NCI-H510A treated with DMSO at 0.1 percent for 48 hours (cell line): ENCODE data around the gene ZNF787.
A peak's percentile ranks its signal among the peaks of the same experiment; 100 is the strongest.
"Not testable (repeated sequence)": the region's sequence is repeated elsewhere in the genome, so short reads cannot be mapped to it uniquely, and the experiment has no call there.

Experiments
- DNase-seq: peaks from one replicate; lab custom pipeline; 2025; lab: John Stamatoyannopoulos, UW

The ZNF787 gene

DNA sequence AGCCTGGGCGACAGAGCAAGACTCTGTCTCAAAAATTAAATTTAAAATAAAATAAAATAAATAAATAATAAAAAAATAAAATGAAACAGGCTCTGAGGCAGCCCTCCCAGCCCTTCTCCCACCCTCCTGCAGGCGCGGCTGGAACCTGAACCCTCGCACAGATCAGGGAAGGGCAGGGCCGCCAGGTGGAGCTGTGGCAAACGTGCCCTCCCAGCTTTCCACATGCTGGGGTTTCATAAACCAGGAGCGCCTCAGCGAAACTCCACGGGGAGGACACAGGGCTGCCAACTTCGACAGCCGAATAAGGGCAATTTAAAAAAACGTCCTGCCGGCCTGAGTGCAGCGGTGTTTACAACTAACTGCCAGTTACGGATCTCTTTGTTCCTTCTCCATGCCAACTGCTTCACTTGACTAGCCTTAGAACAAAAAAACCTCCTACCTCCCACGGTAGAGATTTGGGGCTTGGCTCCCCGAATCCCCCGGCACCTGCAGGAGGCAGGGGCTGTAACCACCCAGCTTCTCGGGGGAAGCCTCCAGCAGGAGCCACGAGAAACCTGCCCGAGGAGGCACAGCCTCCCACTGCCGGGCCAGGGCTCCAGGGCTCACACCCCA lies 15.9 kb downstream of the ZNF787 start:
- DNase-seq = no peak

DNA sequence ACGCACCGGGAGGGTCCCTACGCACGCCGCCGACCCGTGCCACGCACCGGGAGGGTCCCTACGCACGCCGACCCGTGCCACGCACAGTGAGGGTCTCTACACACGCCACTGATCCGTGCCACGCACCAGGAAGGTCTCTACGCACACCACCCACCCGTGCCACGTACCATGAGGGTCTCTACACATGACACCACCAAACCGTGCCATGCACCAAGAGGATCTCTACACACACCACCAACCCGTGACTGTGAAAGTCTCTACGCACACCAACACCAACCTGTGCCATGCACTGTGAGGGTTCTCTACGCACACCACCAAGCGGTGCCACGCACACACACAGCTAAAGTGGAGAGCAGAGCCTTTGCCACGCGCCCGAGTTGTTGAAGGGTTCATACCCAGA lies 16.7 kb downstream of the ZNF787 start:
- no peak for DNase-seq

DNA sequence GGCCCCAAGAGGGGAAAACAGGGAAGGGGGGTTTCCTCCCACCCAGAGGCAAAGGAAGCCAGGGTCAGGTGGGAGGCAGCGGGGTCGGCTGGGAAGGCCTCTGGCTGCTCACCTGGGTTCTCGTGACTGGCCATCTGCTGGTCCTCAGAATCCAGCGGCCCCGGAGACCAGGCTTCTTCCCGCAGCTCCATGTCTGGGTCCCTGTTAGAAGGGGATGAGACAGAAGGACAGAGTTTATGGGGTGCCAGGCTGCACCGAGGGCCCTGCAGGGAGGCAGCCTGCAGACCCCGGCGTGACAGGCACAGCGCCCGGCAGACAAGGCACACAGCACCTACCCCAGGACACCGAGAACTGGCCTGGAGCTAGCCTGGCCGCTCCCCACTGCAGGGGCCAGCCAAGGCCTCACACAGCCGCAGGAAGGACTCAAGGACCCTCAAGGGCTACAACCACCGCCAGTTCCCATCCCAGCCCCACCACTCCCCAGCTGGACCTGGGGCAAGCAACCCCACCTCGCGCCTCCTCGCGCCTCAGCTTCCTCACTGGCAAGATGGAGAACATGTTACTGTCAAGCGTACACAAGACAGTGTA lies 18.0 kb downstream of the ZNF787 start:
- no peak for DNase-seq

DNA sequence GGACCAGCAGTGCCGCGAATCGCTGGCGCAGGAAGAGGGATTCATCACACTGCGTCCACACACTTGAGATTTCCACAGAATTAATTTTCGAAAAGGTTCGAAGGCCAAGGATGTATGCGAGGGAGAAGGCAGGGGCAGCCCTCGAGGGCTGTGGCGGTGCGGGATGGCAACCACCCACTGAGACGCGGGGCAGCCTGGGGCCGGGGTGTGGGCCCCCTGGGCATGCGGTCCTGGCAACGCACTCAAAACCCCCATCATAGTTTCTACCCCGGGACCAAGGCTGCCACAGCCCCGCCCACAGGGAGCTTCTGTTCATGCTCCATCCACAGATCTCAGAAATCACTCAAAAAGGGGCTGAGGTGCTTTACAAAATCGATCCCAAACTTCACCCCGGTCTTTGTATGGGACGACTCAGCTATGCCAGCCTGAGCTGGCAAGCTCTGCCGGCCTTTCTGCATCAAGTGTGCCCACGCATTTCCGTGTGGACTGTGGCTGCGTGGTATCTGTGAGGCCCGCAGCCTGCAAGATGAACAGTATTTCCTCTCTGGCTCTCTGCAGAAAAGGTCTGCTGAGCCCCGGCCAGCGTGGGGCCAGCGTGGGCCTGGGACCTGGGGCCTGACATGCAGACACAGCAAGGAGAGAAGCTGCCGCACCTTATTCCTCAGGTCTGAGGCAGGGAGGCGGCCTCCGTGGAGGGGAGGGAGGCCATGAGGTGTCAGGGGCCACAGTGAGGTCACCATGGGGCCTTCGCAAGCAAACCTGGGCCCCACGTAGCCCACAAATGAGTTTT lies 19.2 kb downstream of the ZNF787 start:
- no peak for DNase-seq

DNA sequence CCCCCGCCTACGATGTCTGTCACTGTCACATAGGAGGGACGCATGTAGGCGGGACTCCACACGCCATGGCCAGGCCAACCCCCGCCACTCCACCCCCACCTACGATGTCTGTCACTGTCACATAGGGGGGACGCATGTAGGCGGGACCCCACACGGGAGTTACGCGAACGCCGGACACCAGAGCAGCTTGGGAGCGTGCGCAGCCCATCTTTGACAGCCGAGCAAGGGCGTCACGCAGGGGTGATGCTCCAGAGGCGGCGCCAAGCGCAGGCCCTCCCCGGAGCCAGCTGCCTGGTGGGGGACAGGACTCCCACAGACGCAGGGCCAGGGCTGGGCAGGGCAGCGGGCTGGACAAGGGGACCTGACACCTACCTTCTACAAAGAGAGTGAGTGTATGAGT lies 20.0 kb downstream of the ZNF787 start:
- no peak for DNase-seq

DNA sequence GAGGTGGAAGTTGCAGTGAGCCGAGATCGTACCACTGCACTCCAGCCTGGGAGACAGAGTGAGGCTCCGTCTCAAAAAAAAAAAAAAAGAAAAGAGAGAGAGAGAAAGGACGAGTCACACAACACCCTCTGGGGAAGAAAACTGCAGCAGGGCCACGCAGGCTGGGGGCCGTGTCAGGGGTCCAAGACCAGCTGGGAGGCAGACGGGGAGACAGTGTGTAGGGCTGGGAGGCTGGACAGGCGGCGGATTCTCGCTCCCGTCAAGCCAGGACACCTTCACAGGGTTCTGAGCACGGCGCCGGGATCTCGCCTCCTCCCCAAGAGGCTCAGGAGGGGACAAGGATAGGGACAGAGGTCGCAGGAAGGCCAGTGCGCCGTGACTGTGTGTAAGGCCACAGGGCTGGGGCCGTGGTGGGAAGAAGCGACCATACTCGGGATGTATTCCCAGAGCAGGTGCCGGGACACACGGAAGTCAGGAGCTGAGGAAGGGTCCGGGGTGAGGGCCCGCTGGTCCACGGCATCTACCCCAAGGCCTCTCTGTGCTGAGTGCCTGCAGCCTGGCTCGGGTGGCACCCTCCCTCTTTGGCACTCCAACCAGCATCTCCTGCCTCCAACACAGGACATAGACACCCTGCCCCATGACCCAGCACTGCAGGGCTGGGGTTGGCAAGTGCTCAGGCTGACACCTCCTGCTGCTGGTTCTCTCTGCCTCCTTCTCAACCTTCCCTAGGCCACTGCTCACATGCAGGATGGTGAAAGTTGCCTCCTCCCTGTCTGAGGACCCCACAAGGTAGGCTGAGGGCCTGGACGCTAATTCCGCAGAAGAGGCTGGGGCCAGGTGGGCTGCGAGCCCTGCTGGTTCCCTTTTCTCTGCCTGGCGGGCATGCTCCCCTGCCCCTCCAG lies 21.2 kb downstream of the ZNF787 start:
- DNase-seq = no peak

DNA sequence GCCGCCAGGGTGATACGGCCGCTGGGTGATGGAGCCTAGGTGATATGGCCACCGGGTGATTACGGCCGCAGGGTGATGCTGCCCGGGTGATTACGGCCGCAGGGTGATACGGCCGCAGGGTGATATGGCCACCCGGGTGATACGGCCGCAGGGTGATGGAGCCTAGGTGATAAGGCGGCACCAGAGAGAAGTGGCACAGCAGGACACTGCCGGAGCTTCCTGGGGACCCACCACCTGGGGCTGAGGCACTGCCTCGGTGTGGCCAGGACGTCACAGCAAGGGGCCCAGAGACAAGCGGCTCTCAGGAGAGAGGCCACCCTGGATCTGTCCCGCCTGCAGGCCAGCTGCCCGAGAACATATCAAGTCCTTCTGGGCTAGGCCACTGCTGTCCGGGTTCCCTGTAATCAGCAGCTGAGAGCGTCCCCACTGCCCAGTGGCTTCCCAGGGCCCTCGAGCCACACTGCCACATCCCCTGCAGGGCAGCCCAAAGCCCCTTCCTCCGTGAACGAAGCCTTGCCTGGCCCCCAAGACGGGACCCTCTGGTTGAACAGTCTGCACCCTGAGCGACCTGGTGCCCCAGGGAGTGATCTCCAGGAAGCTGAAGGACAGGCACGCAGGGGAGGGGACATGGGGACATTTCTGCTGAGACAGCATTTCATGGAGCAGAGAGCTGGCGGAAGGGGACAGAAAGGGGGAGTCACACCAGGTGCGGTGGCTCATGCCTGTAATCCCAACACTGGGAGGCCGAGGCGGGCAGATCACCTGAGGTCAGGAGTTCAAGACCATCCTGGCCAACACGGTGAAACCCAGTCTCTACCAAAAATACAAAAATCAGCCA lies 22.1 kb downstream of the ZNF787 start:
- no peak for DNase-seq

DNA sequence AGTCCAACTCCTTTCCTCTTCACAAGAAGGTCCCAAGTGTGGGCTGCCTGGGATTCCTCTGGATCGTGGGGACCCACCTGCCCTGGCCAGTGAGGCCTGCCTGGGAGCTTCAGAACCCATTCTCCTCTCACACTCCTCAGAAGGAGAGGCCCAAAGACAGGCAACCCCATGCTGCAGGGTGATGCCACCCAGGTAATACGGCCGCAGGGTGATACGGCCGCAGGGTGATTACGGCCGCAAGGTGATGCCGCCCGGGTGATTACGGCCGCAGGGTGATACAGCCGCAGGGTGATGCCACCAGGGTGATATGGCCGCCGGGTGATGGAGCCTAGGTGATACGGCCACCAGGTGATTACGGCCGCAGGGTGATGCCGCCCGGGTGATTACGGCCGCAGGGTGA lies 22.9 kb downstream of the ZNF787 start:
- DNase-seq = not testable (repeated sequence)

DNA sequence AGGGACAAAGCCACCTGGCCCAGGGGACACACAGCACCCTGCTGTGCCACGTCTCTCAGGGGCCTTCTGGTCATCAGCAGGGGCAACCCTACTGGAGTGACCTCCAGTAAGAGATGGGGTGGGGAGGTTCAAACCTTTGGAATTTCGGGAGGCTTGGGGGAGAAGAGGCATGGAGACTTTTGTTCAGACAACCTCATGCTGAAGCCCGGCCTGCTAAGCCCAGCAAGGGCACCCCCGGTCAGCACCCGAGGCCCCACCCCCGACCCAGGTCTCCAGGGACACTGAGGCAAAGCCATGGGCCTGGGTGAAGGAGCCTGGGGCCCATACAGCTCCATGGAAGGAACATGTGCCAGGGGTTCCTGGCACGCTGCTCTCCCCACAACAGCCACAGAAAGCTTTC lies 23.3 kb downstream of the ZNF787 start:
- DNase-seq = no peak

DNA sequence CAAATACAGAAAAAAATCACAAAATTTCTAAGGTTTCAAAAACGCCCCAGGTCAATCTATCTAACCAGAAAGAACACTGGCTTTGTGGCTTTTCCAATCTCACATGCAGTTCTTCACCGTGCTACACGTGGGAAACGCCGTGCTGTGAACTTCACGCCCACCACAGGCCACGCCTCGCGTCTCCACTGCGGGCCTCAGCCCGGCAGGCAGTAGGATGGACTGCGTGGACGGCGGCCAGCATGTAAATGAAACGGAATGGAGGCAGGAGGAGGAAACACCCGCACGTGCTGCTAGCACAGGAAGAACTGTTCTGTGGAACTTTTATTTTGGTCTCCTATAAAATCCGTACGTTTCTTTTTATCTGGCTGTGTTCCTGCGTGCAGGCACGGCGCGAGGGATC lies 23.8 kb downstream of the ZNF787 start:
- DNase-seq = no peak

DNA sequence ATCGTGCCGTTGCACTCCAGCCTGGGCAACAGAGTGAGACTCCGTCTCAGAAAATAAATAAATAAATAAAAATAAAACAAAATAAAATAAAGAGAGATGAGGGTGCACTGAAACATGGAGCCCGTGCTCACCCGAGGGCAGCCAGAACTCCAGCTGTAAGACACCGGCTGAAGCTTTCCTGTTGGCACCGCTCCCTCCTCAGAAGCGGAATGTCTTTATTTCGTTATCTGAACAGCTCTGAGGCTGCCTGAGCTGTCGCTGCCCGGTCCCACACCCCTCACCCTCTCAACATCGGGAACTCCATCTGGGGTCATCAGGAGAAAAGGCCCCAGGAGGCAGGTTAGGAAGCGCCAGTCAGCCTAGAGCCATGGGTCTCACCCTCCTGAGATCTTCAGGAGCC lies 24.4 kb downstream of the ZNF787 start:
- DNase-seq = no peak

DNA sequence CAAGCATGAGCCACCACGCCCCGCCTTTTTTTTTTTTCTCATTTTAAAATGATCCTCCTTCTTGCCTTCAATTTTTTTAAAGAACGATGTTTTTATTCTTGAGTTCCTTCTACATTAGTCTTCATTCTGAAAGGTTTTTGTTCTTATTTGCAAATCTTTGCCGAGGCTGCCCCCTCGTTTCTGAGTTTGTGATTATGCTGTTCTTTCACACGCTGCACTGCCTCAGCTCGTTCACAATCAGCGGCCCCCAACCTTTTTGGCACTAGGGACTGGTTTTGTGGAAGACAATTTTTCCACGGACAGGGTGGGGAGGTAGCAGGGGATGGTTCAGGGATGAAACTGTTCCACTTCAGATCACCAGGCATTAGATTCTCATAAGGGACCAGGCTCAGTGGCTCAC lies 26.6 kb downstream of the ZNF787 start:
- no peak for DNase-seq

DNA sequence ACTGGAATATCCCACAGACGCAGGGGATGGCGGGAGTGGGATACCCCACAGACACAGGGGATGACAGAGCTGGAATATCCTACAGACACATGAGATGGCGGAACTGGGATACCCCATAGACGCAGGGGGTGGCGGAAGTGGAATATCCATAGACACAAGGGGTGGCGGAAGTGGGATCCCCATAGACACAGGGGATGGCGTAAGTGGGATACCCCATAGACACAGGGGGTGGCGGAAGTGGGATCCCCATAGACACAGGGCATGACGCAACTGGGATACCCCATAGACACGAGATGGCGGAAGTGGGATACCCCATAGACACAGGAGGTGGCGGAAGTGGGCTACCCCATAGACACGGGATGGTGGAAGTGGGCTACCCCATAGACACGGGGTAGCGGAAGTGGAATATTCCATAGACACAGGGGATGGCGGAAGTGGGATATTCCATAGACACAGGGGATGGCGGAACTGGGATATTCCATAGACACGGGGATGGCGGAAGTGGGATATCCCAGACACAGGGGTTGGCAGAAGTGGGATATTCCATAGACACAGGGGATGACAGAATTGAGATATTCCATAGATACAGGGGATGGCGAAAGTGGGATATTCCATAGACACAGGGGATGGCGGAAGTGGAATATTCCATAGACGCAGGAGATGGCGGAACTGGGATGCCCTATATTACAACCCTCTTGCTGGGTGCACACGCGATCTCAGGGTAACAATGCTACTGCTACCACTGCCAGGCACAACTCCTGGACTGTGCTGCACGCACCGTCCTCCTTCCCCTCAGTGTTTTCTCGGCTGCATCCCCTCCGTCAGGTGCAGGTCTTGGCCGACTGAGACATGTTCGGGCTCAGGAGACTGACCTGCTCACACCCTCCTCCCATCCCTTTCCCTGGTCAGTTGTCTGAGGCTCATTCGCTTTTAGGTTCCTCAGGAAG lies 28.1 kb downstream of the ZNF787 start:
- DNase-seq = no peak

DNA sequence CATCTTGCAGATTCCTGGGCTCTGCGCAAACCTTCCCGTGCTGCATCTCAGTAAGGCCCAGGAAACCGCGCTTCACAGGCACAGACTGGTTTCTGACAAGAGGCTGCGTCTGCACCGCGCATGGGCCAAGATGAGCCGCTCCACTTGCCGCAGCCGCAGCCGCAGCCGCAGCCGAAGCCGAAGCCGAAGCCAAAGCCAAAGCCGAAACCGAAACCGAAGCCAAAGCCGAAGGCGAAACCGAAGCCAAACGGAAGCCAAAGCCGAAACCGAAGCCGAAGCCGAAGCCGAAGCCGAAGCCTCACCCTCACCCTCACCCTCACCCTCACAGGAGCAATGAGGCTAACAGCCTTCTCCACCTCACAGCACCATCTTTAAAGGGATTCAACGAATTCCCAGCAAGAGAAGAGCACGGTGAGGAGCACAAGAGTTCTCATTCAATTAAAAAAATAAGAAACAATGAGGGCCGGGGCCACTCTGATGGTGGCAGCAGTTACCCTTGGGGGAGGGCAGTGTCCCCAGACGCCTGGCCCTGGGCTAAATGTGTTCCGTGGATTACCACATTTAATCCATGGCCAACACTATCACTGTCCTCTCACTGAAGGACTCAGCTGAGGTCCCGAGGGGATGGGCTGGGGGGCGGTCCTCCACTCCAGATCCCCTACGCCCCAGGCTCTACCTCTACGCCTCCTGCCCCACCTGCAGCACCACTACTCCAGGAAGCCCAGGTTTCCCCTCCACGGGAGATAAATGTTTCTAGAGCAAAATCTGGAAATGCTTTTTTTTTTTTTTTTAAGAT lies 29.1 kb downstream of the ZNF787 start:
- DNase-seq = peak; percentile 8

DNA sequence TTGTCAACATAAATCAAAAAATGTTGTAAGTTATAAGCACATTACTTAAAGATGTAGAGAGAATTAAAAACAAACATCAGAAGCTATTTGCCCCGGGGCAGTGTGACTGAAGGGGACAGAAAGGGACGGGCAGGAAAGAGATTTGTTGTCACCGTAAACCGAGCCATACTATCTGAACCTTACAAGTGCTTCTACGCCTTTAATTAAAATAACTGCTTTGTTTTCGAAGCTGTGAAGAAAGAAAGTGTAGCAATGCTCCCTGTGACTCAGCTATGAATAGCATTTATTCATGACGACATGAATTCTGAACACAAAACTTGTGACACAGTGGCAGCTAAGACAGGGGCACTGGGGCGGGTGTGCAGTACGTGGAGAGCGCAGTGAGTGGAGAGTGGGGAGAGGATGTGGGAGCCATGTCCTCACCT lies 30.0 kb downstream of the ZNF787 start:
- no peak for DNase-seq

DNA sequence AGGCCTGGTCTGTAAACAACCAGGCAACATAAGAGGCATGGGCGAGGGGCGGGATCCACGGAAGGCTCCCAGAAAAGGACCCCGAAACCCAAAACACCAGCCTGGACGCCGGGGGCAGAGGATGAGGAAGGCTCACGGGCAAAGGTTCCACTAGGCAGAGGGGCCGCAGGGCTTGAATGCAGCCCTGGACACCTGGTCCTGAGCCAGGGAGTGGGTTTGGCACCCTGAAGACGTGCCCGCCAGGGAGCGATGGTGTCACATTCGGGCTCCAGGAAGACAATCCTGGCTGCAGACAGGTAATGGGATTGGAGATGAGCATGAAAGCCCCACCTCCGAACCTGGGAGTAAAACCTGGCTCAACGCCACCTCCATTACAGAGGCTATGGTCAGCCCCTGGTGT lies 31.8 kb downstream of the ZNF787 start:
- DNase-seq = no peak

DNA sequence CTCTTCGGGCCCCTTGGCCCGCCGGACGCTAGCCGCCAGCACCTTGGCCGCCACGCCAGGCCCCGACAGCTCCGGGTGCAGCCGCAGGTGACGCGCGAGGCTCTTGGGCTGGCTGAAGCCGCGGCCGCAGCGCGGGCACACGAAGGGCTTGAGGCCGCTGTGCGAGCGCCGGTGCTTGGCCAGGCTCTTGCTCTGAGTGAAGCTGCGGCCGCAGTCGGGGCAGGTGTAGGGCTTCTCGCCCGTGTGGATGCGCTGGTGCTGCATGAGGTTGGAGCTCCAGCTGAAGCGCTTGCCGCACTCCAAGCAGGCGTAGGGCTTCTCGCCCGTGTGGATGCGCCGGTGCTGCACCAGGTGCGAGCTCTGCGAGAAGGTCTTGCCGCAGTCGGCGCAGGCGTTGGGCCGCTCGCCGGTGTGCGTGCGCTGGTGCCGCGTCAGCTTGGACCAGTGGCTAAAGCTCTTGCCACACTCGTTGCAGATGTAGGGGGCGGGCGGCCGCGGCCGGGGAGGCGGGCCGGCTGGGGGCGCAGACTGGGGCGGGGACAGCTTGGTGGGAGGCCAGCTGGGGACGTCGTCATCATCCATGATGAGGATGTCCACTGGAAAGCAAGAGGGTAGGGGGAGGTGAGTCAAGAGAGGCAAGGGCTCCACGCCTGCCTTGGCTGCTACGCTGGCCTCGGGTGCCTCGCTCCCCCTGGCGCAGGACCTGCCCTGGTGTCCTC lies 32.4 kb downstream of the ZNF787 start:
- no peak for DNase-seq

DNA sequence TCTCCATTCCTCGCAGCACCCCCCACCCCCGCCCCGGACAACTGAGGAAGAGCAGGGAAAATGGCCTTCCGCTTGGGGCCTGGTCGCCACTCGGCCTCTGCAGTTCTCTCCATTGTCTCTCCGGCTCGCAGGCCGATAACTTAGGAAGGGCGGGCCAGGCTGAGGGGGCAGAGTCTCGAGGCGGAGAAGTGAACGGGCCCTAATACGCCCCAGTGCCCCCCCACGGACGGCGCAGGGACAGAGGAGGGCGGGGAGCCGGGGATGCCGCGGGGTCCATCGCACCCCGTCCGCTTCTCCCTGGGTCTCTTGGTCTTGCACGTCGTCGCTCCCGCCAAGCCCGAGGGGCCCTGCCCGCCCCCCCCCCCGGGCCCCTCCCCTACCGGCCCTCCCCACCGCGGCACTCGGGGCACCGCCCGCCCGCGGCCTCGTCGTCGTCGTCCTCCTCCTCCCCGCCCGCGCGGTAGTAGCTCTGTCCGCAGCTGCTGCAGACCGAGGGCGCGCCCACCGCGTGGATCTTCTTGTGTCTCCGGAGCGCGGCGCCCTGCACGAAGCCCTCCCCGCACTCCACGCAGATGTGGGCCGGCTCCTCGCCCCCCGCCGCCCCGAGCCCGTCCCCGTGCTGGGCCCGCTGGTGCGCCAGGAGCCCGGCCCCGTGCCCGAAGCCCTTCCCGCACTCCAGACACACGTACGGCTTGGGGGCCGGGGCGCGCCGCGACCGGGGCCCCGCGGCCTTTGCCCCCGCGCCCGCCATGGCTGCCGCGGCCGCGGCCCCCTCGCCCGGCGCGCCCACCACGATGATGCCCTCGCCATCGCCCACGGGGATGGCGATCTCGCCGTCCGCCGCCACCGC lies 33.2 kb downstream of the ZNF787 start:
- DNase-seq = no peak
